Spleen (tissue), 11 donors: ENCODE data around the gene C4B. TPM values are rescaled to one million over a fixed set of nuclear protein-coding genes. Genes with fewer than 3 reads are reported as not detected.
"Not testable (repeated sequence)": the region's sequence is repeated elsewhere in the genome, so short reads cannot be mapped to it uniquely, and the experiment has no call there.

Experiments
- DNase-seq: peaks from one replicate; pipeline ENCODE4 v3.0.0-alpha.2; 2020
- H3K27ac ChIP-seq, 8 donors: fragments of 200-600 bp; sonication (generic) in 7 of 8; 1 replicate in 4 of 8; 2 replicates in 4 of 8; pipeline versions ENCODE4 v1.5.0 to v1.8.0; 2016 to 2021; ENCODE audit warnings: inconsistent platforms in 4 of 8, mild to moderate bottlenecking in 4 of 8, moderate library complexity in 1 of 8
- H3K27me3 ChIP-seq, 7 donors: fragments of 200-600 bp; sonication (generic) in 6 of 7; replicated peaks in 1 of 7; 1 replicate in 4 of 7; 2 replicates in 3 of 7; pipeline versions ENCODE4 v1.5.0 to v1.8.0; 2016 to 2021; ENCODE audit warnings: inconsistent platforms in 3 of 7, mild to moderate bottlenecking in 1 of 7
- H3K36me3 ChIP-seq, 6 donors: fragments of 200-600 bp; sonication (generic) in 5 of 6; 1 replicate in 4 of 6; 2 replicates in 2 of 6; pipeline versions ENCODE4 v1.5.0 to v1.8.0; 2016 to 2021; ENCODE audit warnings: inconsistent platforms in 2 of 6
- H3K4me1 ChIP-seq, 6 donors: fragments of 200-600 bp; sonication (generic) in 5 of 6; 1 replicate in 3 of 6; 2 replicates in 3 of 6; pipeline versions ENCODE4 v1.5.0 to v1.8.0; 2016 to 2021; ENCODE audit warnings: inconsistent platforms in 3 of 6
- H3K4me3 ChIP-seq, 8 donors: fragments of 200-600 bp; sonication (generic) in 7 of 8; 1 replicate in 4 of 8; 2 replicates in 4 of 8; pipeline versions ENCODE4 v1.5.0 to v1.8.0; 2016 to 2021; ENCODE audit warnings: inconsistent platforms in 4 of 8, mild to moderate bottlenecking in 4 of 8, moderate library complexity in 2 of 8
- H3K9me3 ChIP-seq, 8 donors: fragments of 200-600 bp; sonication (generic) in 7 of 8; 1 replicate in 4 of 8; 2 replicates in 4 of 8; pipeline versions ENCODE4 v1.5.0 to v1.8.0; 2016 to 2021; ENCODE audit warnings: inconsistent platforms in 4 of 8
- POLR2AphosphoS5 ChIP-seq, 3 donors: sonication (generic); formaldehyde crosslinking; IDR thresholded peaks; one replicate each; pipeline ENCODE4 v1.5.1; 2017; ENCODE audit warnings: antibody characterized with exemption in 3 of 3
- WGBS, 5 donors: extraction: QIAGEN DNeasy Blood & Tissue Kit in 3 of 5; methylation state at CpG; one replicate each; pipeline versions ENCODE4 v1.1.5 to v1.1.7; 2013 to 2018; 5-methylcytosine and 5-hydroxymethylcytosine counted together
- intact Hi-C: fragments of 100-400 bp; cut with DNase I; formaldehyde crosslinking; loops from one replicate; pipeline ENCODE4 v1.15.0; 2023; ENCODE audit warnings: low total_unique reads
- polyA plus RNA-seq, 3 donors: library from polyadenylated mRNA; stranded (reverse); fragments of 200-250 nt; gene quantifications; one replicate each; pipeline ENCODE4 v1.2.1, GENCODE V29; 2013
- total RNA-seq, 7 donors: library from RNA; depleted of rRNA in 3 of 7; stranded (reverse); fragments of >200 nt in 3 of 7; fragmentation: NEBNext Ultra II Directional in 4 of 7; extraction: Animal tissue kit (Norgen Biotek cat#: 25700) in 4 of 7; gene quantifications; one replicate each; pipeline versions ENCODE4 v1.1.0 to v1.2.1, GENCODE V29; 2016 to 2021
- donor health status: healthy with polysubstance abuse.
- donor health status: DM: no; HTN: no; CAD: no; lungs with moderate emphysema.
- donor health status: DM: no; HTN: no; CAD: no.
- donor health status: Bipolar disorder and iron deficiency.
- donor health status: healthy.
- donor health status: DM: no; HTN: no; CAD: no.
- donor health status: DM: yes; HTN: yes; CAD: no.

The C4B gene
- total and polyA plus RNA-seq, 10 donors = 57.8 to 308 (median 103) TPM

- intact Hi-C loops, H3K9me3 ChIP-seq, DNase-seq, H3K4me1 ChIP-seq, H3K4me3 ChIP-seq, H3K36me3 ChIP-seq, H3K27me3 ChIP-seq: not testable (repeated sequence)
- 51 to 81% (median 68%) methylated on average over 9 to 15 of the region's 19 CpGs for whole genome bisulfite sequencing, 5 donors
- peak within 1 kb of the TSS in 2 of 8 donors; percentile 12 to 53 for H3K27ac ChIP-seq
- peak in 1 of 3 donors; percentile 3 for TF ChIP-seq POLR2AphosphoS5 (IDR thresholded peaks at IDR 0.05)
Observed at GRCh38 chr6:32037598-32038524, 23.3 kb downstream of the C4B start, which contains the start of gene CYP21A2. CYP21A2 (plus strand) TSS chr6:32038415; CDS start chr6:32038423, 8 bp downstream.

DNA sequence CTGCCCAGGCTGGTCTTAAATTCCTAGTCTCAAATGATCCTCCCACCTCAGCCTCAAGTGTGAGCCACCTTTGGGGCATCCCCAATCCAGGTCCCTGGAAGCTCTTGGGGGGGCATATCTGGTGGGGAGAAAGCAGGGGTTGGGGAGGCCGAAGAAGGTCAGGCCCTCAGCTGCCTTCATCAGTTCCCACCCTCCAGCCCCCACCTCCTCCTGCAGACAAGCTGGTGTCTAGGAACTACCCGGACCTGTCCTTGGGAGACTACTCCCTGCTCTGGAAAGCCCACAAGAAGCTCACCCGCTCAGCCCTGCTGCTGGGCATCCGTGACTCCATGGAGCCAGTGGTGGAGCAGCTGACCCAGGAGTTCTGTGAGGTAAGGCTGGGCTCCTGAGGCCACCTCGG is 24.3 kb downstream of the C4B start:
- WGBS, 5 donors = 82 to 87% (median 84%) methylated on average over 2 to 4 of the region's 5 CpGs
- H3K4me3 ChIP-seq, H3K27me3 ChIP-seq, H3K9me3 ChIP-seq, DNase-seq, H3K27ac ChIP-seq, intact Hi-C loops, H3K4me1 ChIP-seq, H3K36me3 ChIP-seq: not testable (repeated sequence)

- H3K27me3 ChIP-seq, H3K27ac ChIP-seq, intact Hi-C loops, H3K36me3 ChIP-seq, H3K4me3 ChIP-seq, DNase-seq, H3K4me1 ChIP-seq, H3K9me3 ChIP-seq: not testable (repeated sequence)
- 79 to 98% (median 80%) methylated on average over 4 to 23 of the region's 24 CpGs for WGBS, 5 donors
Observed at GRCh38 chr6:32039321-32040274, 25.0 kb downstream of the C4B start.

- not testable (repeated sequence) for H3K4me1 ChIP-seq, H3K4me3 ChIP-seq
Observed at GRCh38 chr6:32040299-32041049, 25.9 kb downstream of the C4B start.

GRCh38 chr6:32041050-32041321 is 26.4 kb downstream of the C4B start:
- H3K27ac ChIP-seq, H3K9me3 ChIP-seq, H3K27me3 ChIP-seq, intact Hi-C loops, H3K36me3 ChIP-seq, H3K4me1 ChIP-seq, H3K4me3 ChIP-seq: not testable (repeated sequence)
- peak; percentile 38 for DNase-seq
- 71 to 81% (median 79%) methylated on average over 5 to 7 of the region's 13 CpGs; no CpG with 5 or more reads in 2 of the 5 donors for WGBS, 5 donors

More at GRCh38 chr6:32040299-32041049, 25.9 kb downstream of the C4B start:
- H3K27me3 ChIP-seq, DNase-seq, H3K36me3 ChIP-seq, H3K27ac ChIP-seq, H3K9me3 ChIP-seq, intact Hi-C loops: not testable (repeated sequence)
- 85 to 96% (median 93%) methylated on average over 22 of the region's 43 CpGs; no CpG with 5 or more reads in 2 of the 5 donors for WGBS, 5 donors

DNA sequence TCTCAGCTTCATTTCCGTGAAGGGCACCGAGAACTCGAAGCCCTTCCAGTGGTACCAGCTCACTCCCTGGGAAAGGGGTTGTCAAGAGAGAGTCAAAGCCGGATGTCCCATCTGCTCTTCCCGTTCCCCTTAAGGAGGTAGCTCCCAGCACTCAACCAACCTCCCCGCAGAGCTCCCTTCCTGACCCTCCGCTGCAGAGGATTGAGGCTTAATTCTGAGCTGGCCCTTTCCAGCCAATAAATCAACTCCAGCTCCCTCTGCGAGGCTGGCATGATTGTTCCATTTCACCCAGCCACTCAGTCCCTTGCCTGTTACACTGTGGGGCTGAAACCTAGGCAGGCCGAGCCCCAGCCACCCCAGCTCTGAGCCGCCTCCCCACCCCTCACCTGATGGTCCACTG is 26.8 kb downstream of the C4B start:
- H3K36me3 ChIP-seq, H3K27me3 ChIP-seq, H3K27ac ChIP-seq, intact Hi-C loops, H3K4me3 ChIP-seq, H3K4me1 ChIP-seq, H3K9me3 ChIP-seq: not testable (repeated sequence)
- WGBS, 5 donors = 76 to 83% (median 79%) methylated on average over 3 to 6 of the region's 10 CpGs; no CpG with 5 or more reads in 1 of the 5 donors
- peak; percentile 46 for DNase-seq

- WGBS, 5 donors = 92 to 100% (median 94%) methylated on average over 5 to 14 of the region's 15 CpGs; no CpG with 5 or more reads in 1 of the 5 donors
- H3K36me3 ChIP-seq, H3K27ac ChIP-seq, intact Hi-C loops, H3K4me3 ChIP-seq, H3K27me3 ChIP-seq, H3K9me3 ChIP-seq: not testable (repeated sequence)
- peaks cover 0 to 18% (median 10%) of the 10 kb centered on the region in 6 donors for H3K4me1 ChIP-seq
- DNase-seq = peak; percentile 55
Observed at GRCh38 chr6:32042276-32042675, 27.7 kb downstream of the C4B start.

- 88 to 92% (median 89%) methylated on average over 13 to 21 of the region's 31 CpGs for WGBS, 5 donors
- H3K4me3 ChIP-seq, H3K27ac ChIP-seq, H3K27me3 ChIP-seq, H3K36me3 ChIP-seq, intact Hi-C loops, H3K9me3 ChIP-seq: not testable (repeated sequence)
- H3K4me1 ChIP-seq = peaks cover 0 to 28% (median 21%) of the 10 kb centered on the region in 6 donors
- peak; percentile 44 for DNase-seq
Observed at GRCh38 chr6:32043589-32044380, 29.2 kb downstream of the C4B start.

GRCh38 chr6:32044916-32045315 is 30.3 kb downstream of the C4B start:
- H3K4me1 ChIP-seq = peaks cover 0 to 30% (median 21%) of the 10 kb centered on the region in 6 donors
- WGBS, 5 donors = 84 to 96% (median 94%) methylated on average over 6 to 13 of the region's 18 CpGs
- DNase-seq = peak; percentile 64
- H3K27ac ChIP-seq, H3K9me3 ChIP-seq, H3K27me3 ChIP-seq, H3K36me3 ChIP-seq, intact Hi-C loops, H3K4me3 ChIP-seq: not testable (repeated sequence)
